Fibroblast of lung (primary cell): ENCODE results near the gene MOB1B. TPM values are rescaled to one million over a fixed set of nuclear protein-coding genes. Genes with fewer than 3 reads are reported as not detected.

Experiments used
- DNase-seq, 2 donors: peaks; one replicate each; pipeline versions ENCODE4 v3.0.0 to v3.0.0-alpha.2; 2010; ENCODE audit warnings: low read depth in 2 of 2
- H2AFZ ChIP-seq: 2 replicates; pipeline ENCODE4 v1.5.1; 2012; ENCODE audit warnings: low read length, control low read depth, inconsistent platforms
- H3K27ac ChIP-seq: 2 replicates; pipeline ENCODE4 v1.5.1; 2011; ENCODE audit warnings: low read length, control low read depth; ENCODE audit not compliant: insufficient read depth
- H3K27me3 ChIP-seq: 2 replicates; pipeline ENCODE4 v1.5.1; 2011; ENCODE audit warnings: mild to moderate bottlenecking, low read length; ENCODE audit not compliant: control insufficient read depth, insufficient read depth
- H3K36me3 ChIP-seq: 2 replicates; pipeline ENCODE4 v1.5.1; 2011; ENCODE audit warnings: low read length; ENCODE audit not compliant: control insufficient read depth, insufficient read depth
- H3K4me1 ChIP-seq: 2 replicates; pipeline ENCODE4 v1.5.1; 2011; ENCODE audit warnings: low read length; ENCODE audit not compliant: control insufficient read depth, insufficient read depth; ENCODE audit errors: extremely low read depth
- H3K4me2 ChIP-seq: 2 replicates; pipeline ENCODE4 v1.5.1; 2011; ENCODE audit warnings: low read length, control low read depth; ENCODE audit not compliant: insufficient read depth; ENCODE audit errors: extremely low read depth
- H3K4me3 ChIP-seq, 4 experiments: fragments of 200-600 bp in 1 of 4; sonication (generic) in 1 of 4; replicated peaks in 1 of 4; 2 replicates each; pipeline ENCODE4 v1.5.1; 2011 to 2016; ENCODE audit warnings: low read length in 4 of 4, low read depth in 3 of 4, mild to moderate bottlenecking in 3 of 4, control low read depth in 2 of 4, inconsistent platforms in 1 of 4, mixed read lengths in 1 of 4; ENCODE audit not compliant: insufficient read depth in 1 of 4; ENCODE audit errors: control extremely low read depth in 1 of 4
- H3K79me2 ChIP-seq: 2 replicates; pipeline ENCODE4 v1.5.1; 2012; ENCODE audit warnings: mild to moderate bottlenecking, low read length, inconsistent platforms; ENCODE audit not compliant: control insufficient read depth, insufficient read depth
- H3K9ac ChIP-seq: 2 replicates; pipeline ENCODE4 v1.5.1; 2011; ENCODE audit warnings: mild to moderate bottlenecking, low read length, control low read depth; ENCODE audit not compliant: insufficient read depth
- H3K9me3 ChIP-seq: 2 replicates; pipeline ENCODE4 v1.5.1; 2012; ENCODE audit warnings: low read depth, low read length; ENCODE audit not compliant: control insufficient read depth, insufficient read depth
- H4K20me1 ChIP-seq: 2 replicates; pipeline ENCODE4 v1.5.1; 2011; ENCODE audit warnings: low read length; ENCODE audit not compliant: control insufficient read depth, insufficient read depth; ENCODE audit errors: extremely low read depth
- CTCF ChIP-seq, 2 donors: IDR thresholded peaks in 1 of 2; conservative IDR thresholded peaks in 1 of 2; 1 replicate in 1 of 2; 2 replicates in 1 of 2; pipeline ENCODE4 v1.5.1; 2011 to 2012; ENCODE audit warnings: low read length in 2 of 2, control low read depth in 1 of 2, inconsistent platforms in 1 of 2, low read depth in 1 of 2, mild to moderate bottlenecking in 1 of 2
- EZH2 ChIP-seq: IDR thresholded peaks from 2 replicates; pipeline ENCODE4 v1.5.1; 2012; ENCODE audit warnings: low read length, control low read depth, mild to moderate bottlenecking; ENCODE audit errors: missing control alignments
- polyA plus RNA-seq, 2 donors: library from polyadenylated mRNA; depleted of rRNA in 1 of 2; stranded (reverse) in 1 of 2; unstranded in 1 of 2; fragments of >200 nt; gene quantifications; 2 replicates each; pipeline ENCODE4 v1.2.1, GENCODE V29; 2011 to 2012; ENCODE audit warnings: missing spikeins in 1 of 2
- total RNA-seq: library from RNA; depleted of rRNA; stranded (reverse); fragments of >200 nt; gene quantifications from 2 replicates; pipeline ENCODE4 v1.2.1, GENCODE V29; 2014

Gene MOB1B
- total and polyA plus RNA-seq, 2 donors (not counting 1 experiment from before 2014, with no cell fraction given): 17.5 to 20.7 TPM

- H3K9ac ChIP-seq: no peak overlapping the region
- H3K27ac ChIP-seq: no peak overlapping the region
- DNase-seq: no peak
- no peaks in the 10 kb centered on the region for H4K20me1 ChIP-seq
- no peak overlapping the region for H3K4me2 ChIP-seq
- H3K79me2 ChIP-seq: peaks cover 47% of the 10 kb centered on the region
- H3K27me3 ChIP-seq: no peaks in the 10 kb centered on the region
- no peaks in the 10 kb centered on the region for H3K4me1 ChIP-seq
- no peaks in the 10 kb centered on the region for H3K36me3 ChIP-seq
- H3K4me3 ChIP-seq: no peak overlapping the region
- TF ChIP-seq CTCF (conservative IDR thresholded peaks at IDR 0.05 in 1 of 2, IDR thresholded peaks at IDR 0.05 in 1 of 2; ENCODE audit: low read depth in 1 of 2, low read length in 2 of 2) (no peak), EZH2 (no peak)
- no peak overlapping the region for H2AFZ ChIP-seq
- no peaks in the 10 kb centered on the region for H3K9me3 ChIP-seq
These were observed 28.5 kb downstream of the MOB1B start for GRCh38 chr4:70930530-70931256.

GRCh38 chr4:70931347-70931746 is 29.2 kb downstream of the MOB1B start:
- Histone ChIP-seq H2AFZ (no peak overlapping the region), H3K4me1 (no peaks in the 10 kb centered on the region), H3K36me3 (no peaks in the 10 kb centered on the region), H3K9ac (no peak overlapping the region), H3K9me3 (no peaks in the 10 kb centered on the region), H3K27me3 (no peaks in the 10 kb centered on the region), H4K20me1 (no peaks in the 10 kb centered on the region), H3K27ac (no peak overlapping the region), H3K4me3 (no peak overlapping the region), H3K79me2 (peaks cover 45% of the 10 kb centered on the region), H3K4me2 (no peak overlapping the region)
- TF ChIP-seq EZH2: no peak
- TF ChIP-seq CTCF (conservative IDR thresholded peaks at IDR 0.05 in 1 of 2, IDR thresholded peaks at IDR 0.05 in 1 of 2; ENCODE audit: low read depth in 1 of 2, low read length in 2 of 2): no peak
- DNase-seq: no peak

- Histone ChIP-seq H3K79me2 (peaks cover 34% of the 10 kb centered on the region), H3K4me2 (no peak overlapping the region), H2AFZ (no peak overlapping the region), H3K36me3 (no peaks in the 10 kb centered on the region), H3K9me3 (no peaks in the 10 kb centered on the region), H3K4me3 (no peak overlapping the region), H3K27me3 (no peaks in the 10 kb centered on the region), H3K9ac (no peak overlapping the region), H3K27ac (no peak overlapping the region), H3K4me1 (no peaks in the 10 kb centered on the region), H4K20me1 (no peaks in the 10 kb centered on the region)
- no peak for DNase-seq
- TF ChIP-seq EZH2 (no peak), CTCF (conservative IDR thresholded peaks at IDR 0.05 in 1 of 2, IDR thresholded peaks at IDR 0.05 in 1 of 2; ENCODE audit: low read depth in 1 of 2, low read length in 2 of 2) (no peak)
These were observed 30.8 kb downstream of the MOB1B start for GRCh38 chr4:70932984-70933383.
